ENCODE measurements around the gene ATP10A.

ATP10A gene

GRCh38 chr15:25824618-25825017 lies 38.5 kb downstream of the ATP10A start:
- DNase-seq, result no peak

GRCh38 chr15:25812845-25813244 lies 50.3 kb downstream of the ATP10A start:
- no peak for DNase-seq

GRCh38 chr15:25812073-25812472 lies 51.1 kb downstream of the ATP10A start:
- no peak for DNase-seq

- no peak for DNase-seq
These were observed 51.6 kb downstream of the ATP10A start for GRCh38 chr15:25811481-25811906.

- no peak for DNase-seq
These were observed 52.5 kb downstream of the ATP10A start for GRCh38 chr15:25810631-25811091.

GRCh38 chr15:25810154-25810553 lies 53.0 kb downstream of the ATP10A start:
- no peak for DNase-seq

- DNase-seq, result no peak
These were observed 56.1 kb downstream of the ATP10A start for GRCh38 chr15:25807063-25807462.

- DNase-seq, result no peak
These were observed 58.1 kb downstream of the ATP10A start for GRCh38 chr15:25805031-25805430.

- DNase-seq, result no peak
These were observed 58.7 kb downstream of the ATP10A start for GRCh38 chr15:25804451-25804850.

- DNase-seq, result no peak
These were observed 59.6 kb downstream of the ATP10A start for GRCh38 chr15:25803541-25803940.

GRCh38 chr15:25803036-25803435 lies 60.1 kb downstream of the ATP10A start:
- DNase-seq, result no peak

- DNase-seq, result no peak
These were observed 60.8 kb downstream of the ATP10A start for GRCh38 chr15:25802285-25802830.

GRCh38 chr15:25801586-25802284 lies 61.4 kb downstream of the ATP10A start:
- DNase-seq, result no peak

- no peak for DNase-seq
These were observed 62.2 kb downstream of the ATP10A start for GRCh38 chr15:25800761-25801515.

- DNase-seq, result no peak
These were observed 63.0 kb downstream of the ATP10A start for GRCh38 chr15:25799906-25800700.

GRCh38 chr15:25797936-25798901 lies 64.9 kb downstream of the ATP10A start:
- DNase-seq, result no peak

GRCh38 chr15:25797511-25797935 lies 65.6 kb downstream of the ATP10A start:
- no peak for DNase-seq

- DNase-seq, result no peak
These were observed 66.1 kb downstream of the ATP10A start for GRCh38 chr15:25797035-25797434.

- no peak for DNase-seq
These were observed 66.7 kb downstream of the ATP10A start for GRCh38 chr15:25796395-25796794.

GRCh38 chr15:25795712-25796111 lies 67.4 kb downstream of the ATP10A start:
- DNase-seq, result no peak

GRCh38 chr15:25795061-25795460 lies 68.1 kb downstream of the ATP10A start:
- no peak for DNase-seq
